T-helper 2 cell treated with Interferon-gamma antibody and Interleukin-4, amounts not matched to agents 100 ng/mL and 5 ng/mL, for 36 hours (primary cell): ENCODE results near the gene AMY2A. TPM values are rescaled to one million over a fixed set of nuclear protein-coding genes. Genes with fewer than 3 reads are reported as not detected.
"Not testable (repeated sequence)": the region's sequence is repeated elsewhere in the genome, so short reads cannot be mapped to it uniquely, and the experiment has no call there.

Source experiments
- intact Hi-C: fragments of 100-400 bp; cut with micrococcal nuclease; formaldehyde crosslinking; loops from one replicate; pipeline ENCODE4 v1.15.1; 2023
- total RNA-seq: library from RNA; stranded (reverse); gene quantifications from 2 replicates; pipeline ENCODE4 v1.2.3, GENCODE V29; 2022

The AMY2A gene
- not detected in 2 replicates for total RNA-seq

DNA sequence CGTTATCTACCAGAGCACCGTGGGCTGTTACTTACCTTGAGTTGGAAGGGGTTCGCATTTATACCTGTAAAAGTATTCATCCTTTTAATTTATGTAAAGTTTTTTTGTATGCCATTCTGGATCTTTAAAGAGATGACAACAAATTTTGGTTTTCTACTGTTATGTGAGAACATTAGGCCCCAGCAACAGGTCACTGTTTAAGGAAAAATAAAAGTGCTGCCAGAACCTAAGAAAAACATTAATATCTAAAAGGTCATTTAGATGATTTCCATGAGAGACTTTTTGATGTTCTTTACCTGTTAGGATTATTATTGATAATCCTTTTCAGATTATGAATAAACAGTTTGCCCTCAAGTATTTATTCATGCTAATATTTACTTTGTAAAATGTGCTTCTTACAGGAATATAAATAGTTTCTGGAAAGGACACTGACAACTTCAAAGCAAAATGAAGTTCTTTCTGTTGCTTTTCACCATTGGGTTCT, at the start of gene AMY2A:
Gene AMY2A, plus strand, starts transcription at position 434 of the 484 bp plus-strand sequence. Its CDS starts 14 bp downstream, at position 448.
- intact Hi-C loops, result not testable (repeated sequence)

DNA sequence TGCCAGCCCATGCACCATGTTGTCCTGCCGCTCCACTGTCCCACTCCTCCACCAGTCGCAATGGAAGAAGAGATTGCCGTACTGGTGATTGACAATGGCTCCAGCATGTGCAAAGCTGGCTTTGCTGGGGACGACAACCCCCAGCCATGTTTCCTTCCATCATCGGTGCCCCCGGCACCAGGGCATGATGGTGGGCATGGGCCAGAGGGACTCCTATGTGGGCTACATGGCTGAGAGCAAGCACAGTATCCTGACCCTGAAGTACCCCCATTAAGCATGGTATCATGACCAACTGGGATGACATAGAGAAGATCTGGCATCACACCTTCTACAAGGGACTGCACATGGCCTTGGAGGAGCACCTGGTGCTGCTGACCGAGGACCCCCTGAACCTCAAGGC, 47.7 kb upstream of the AMY2A start:
- intact Hi-C loops, result no loop called here

DNA sequence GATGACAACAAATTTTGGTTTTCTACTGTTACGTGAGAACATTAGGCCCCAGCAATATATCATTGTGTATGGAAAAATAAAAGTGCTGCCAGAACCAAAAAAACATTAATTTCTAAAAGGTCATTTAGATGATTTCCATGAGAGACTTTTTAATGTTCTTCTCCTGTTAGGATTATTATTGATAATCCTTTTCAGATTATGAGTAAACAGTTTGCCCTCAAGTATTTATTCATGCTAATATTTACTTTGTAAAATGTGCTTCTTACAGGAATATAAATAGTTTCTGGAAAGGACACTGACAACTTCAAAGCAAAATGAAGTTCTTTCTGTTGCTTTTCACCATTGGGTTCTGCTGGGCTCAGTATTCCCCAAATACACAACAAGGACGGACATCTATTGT, 45.9 kb upstream of the AMY2A start, which contains the start of gene AMY2B:
Gene AMY2B, plus strand, starts transcription at position 301 of the 400 bp plus-strand sequence. Its CDS starts 14 bp downstream, at position 315.
- intact Hi-C loops, result not testable (repeated sequence)

DNA sequence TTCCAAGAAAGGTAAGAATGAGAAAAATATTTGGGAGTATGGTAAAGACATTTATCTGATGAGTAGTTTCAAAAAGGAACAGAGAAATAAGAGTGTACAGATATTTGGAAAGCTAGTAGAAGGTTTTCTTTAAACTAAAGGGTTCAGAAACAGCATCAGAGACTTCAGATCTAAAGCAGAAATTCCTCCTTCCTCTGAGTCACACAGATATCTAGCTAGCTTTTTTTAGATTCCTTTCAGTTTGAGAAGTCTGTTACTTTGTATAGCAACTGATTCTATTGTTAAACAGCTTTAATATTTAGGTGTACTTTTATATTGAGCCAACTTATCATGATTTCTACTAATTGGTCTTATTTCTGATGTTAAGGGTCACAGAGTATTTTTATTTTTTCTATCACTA, 41.2 kb upstream of the AMY2A start:
- intact Hi-C loops, result no loop called here

DNA sequence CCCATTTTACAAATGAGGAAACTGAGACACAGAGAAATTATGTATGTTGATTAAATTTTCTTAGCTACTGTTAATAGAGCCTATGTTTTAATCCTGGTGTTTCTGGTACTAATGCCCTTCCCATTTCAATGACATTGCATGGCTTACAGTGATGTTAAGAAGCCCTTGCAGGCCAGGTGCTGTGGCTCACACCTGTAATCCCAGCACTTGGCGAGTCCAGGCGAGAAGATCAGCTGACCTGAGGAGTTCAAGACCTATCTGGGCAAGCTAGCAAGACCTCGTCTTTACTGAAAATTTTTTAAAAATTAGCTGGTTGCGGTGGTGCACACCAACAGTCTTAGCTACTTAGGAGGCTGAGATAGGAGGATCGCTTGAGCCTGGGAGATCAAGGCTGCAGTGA, 40.4 kb upstream of the AMY2A start:
- intact Hi-C loops, result not testable (repeated sequence)

DNA sequence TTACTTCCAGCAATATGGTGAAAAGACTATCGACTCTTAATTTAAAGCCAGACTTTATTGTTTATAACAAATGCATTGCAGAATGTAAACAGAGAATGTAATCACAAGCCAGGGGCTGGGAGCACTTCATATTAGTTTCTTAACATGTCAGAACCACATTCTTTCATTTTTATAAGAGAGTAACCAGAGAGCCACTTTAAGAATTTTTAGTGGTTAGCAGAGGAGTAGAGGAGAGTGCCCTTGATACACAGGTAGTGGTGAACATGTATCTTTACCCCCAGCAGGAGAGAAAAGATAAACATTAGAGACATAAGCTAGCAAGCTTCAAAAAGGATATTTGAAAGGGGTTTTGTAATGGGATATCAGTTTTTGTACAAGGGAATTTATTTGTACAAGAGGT, 34.8 kb upstream of the AMY2A start:
- intact Hi-C loops, result no loop called here

DNA sequence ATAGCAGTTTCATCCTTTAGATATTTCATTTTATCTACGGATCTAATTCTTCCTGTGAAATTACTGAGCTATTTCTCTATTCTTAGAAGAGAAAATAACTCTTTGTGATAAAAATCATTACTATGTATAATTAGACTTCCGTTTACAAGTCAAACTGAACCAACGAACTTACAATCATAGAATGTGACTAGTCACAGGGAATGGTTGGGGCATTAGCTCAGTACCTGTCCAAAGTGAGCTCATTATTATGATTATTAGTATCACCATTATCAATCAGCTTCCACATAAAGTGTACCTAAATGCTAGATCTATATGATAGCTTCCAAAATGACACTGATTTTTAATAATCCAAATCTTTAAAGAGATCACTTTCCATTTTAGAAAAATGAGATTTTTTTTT, 33.3 kb upstream of the AMY2A start:
- intact Hi-C loops, result no loop called here

DNA sequence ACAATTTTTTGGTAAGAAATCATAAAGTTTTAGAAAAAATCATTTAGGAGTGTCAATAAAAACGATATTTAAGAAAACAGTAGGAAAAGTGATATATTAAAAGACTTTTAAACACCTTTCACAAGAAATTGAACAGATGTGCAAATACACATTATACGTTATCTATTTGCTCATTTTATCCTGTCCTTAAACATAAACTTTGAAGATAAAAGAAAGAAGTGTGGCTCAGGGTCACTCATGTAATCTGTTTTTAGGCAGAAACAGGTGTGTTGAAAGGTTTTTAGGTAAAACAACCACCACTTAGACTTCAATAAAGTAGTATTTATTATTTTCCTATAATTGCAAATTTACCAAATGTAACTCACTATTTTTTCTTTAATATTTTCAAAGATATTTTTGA, 32.7 kb upstream of the AMY2A start:
- intact Hi-C loops, result no loop called here

DNA sequence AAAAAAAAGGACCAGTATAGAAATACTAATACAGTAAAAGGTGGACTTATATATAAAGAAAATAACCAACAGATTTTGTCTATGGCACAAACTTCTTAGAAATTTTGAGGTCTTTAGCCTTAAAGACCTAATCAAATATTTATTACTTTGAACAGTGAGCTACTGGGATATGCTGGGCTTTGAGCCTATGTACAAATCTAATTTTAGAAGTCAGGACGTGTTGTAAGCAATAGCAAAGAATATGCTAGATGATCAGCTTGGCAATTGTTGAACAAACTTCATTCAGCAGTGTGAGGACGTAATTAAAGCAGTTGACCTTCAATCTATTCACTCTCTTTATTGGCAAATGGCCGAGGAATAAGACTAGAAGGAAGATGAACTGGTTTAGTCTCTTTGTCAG, 14.5 kb upstream of the AMY2A start:
- intact Hi-C loops, result not testable (repeated sequence)

DNA sequence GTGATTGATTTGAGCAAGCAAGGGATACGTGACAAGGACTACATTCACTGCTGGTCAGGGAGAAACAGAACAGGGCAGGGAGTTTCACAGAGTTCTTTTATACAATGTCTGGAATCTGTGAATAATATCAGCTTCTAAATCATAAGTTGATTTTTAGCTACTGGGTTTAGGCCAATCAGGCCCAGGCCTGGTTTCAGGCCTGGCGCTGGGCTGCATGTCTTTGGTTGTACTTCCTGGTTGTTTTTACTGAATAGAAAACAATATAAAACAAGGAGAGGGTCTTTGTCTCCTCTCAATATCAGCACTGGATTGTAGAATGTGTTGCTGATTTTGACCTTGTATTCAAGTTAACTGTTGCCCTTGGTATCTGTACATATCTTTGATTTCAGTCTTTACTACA, 865 bp upstream of the AMY2A start:
- intact Hi-C loops, result no loop called here

DNA sequence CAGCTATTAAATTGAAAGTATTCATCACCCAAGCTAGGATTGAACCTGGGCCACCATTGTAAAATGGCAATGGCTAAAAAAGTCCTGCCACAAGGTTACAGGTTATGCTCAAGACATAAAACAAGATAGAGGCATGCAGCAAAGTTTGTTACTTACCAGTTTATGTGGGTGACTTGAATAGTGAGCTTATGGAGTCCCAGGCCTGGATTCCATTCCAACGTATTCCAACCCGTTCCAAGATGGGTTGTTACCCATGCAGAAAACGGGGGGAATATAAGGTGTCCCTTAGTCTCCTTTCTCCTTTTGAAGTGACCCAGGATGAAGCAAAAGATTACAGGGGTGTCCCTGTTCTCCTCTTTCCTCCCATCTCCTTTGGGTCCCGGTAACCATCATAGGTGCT, 10.2 kb downstream of the AMY2A start:
- intact Hi-C loops, result not testable (repeated sequence)

DNA sequence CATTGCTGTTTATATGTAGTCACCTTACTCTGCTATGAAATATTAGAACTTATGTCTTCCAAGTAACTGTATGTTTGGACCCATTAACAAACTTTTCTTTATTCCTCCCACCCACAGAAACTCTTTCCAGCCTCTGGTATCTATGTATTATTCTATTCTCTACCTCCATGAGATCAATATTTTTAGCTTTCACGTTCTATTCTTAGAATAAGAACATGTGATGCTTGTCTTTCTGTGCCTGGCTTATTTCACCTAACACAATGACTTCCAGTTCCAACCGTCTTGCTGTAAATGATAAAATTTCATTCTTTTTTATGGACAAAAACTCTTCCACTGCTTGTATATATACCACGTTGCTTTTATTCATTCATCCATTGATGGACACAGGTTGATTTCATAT, 24.0 kb downstream of the AMY2A start:
- intact Hi-C loops, result not testable (repeated sequence)

DNA sequence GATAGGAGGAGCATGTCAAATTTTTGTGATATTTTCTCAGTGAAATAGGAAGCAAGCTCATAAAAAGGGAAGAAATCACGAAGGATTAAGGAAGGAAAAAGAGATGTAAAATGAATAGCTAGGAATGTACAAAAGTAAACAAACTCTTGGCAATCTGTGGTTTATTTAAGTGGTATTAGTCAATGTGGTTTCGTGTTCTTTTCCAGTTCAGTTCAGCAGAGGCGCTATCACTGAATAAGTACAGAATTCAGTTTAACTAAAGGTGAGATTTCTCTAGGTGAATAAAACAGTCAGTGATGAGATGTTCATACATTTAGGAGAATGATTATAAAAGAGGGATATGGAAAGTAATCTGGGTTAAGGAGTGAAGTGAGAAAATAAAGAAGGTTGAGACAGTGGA, 26.7 kb downstream of the AMY2A start:
- intact Hi-C loops, result not testable (repeated sequence)

DNA sequence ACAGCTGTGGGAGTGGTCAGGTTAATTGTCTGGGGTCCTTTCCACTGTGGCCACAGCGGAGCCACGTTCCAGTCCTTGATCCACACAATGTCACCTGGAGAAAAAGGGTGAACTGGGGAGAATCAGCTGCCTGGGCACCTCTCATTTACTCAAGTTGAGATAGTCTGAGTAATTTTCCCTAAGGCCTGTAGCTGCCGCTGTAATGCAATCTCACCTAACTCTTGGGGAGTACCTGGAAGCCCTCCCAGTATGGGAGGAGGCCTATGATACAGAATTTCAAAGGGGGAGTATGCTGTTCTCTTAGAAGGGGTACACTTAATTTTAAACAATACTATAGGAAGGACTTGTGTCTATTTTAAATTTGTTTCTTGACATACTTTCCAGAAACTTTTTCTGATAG, 33.1 kb downstream of the AMY2A start:
- intact Hi-C loops, result not testable (repeated sequence)

DNA sequence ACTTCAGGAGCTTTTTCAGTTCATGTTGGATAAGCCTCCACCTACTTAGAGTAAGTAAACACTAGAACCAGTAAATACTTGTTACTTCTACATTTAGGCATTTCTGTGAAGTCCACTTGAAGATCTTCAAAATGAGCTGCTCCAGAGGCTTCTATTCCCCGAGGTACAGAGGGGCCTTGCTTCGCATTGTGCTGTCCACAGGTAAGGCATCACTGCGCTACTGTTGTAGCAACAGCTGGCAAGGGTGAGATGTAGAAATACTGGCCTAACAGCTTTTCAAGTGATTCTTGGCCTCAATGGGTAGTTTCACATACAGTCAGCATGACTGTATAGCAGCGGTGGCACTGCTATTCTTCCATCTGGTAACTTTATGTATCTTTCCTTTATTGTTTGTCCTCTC, 33.7 kb downstream of the AMY2A start:
- intact Hi-C loops, result not testable (repeated sequence)

DNA sequence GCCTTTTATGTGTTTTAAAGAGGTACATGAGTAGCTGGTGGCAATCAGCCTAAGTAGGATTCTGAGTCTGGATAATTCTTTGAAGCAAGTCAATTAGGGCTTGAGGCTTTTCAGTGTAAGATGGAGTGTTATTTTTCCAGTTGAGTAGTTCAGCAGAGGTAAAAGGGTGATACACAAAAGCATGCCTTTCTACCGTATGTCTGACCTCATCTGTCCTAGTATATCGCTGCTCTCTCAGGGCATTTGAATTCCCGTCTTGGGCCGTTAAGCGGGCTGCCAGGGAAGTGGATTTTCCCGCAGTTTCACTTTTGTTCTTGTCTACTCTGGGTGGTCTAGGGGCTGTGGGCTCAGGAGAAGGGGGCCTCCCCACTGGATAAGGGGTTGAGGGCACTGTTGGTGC, 36.9 kb downstream of the AMY2A start:
- intact Hi-C loops, result not testable (repeated sequence)

DNA sequence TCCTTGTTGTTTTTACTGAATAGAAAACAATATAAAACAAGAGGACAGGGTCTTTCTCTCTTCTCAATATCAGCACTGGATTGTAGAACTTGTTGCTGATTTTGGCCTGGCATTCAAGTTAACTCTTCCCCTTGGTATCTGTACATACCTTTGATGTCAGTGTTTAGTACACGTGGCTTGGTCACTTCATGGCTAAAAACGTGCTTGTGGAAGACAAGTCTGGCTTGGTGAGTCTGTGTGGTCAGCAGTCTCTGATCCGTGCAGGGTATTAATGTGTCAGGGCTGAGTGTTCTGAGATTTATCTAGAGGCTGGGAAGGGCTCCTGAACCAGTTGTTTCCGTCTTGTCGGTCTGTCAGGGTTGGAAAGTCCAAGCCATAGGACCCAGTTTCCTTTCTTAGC, 38.2 kb downstream of the AMY2A start, which contains the start of gene AMY1A:
Gene AMY1A, plus strand, starts transcription at position 301 of the 400 bp plus-strand sequence. CDS start 571 bp downstream, outside the sequence.
- intact Hi-C loops, result not testable (repeated sequence)

Other genes with a start within 250 kb of the AMY2A start
- gene RNPC3, start 91.7 kb upstream of the AMY2A start, total RNA-seq, result 23.9 and 25.4 TPM in 2 replicates
- 7.1 and 7.7 TPM in 2 replicates for gene AMY2B, start 45.8 kb upstream of the AMY2A start, total RNA-seq
- not detected in 2 replicates for gene AMY1A, start 38.3 kb downstream of the AMY2A start, total RNA-seq
- not detected in 2 replicates for gene AMY1B, start 78.8 kb downstream of the AMY2A start, total RNA-seq
- gene AMY1C, start 132.5 kb downstream of the AMY2A start, total RNA-seq, result not detected in 2 replicates